Neural progenitor cell (in vitro differentiated cells): ENCODE results near the gene ZNF784. TPM values are rescaled to one million over a fixed set of nuclear protein-coding genes. Genes with fewer than 3 reads are reported as not detected.

Experiments used
- DNase-seq: peaks from one replicate; pipeline ENCODE4 v3.0.0-alpha.2; 2016; ENCODE audit warnings: low spot score
- H2AFZ ChIP-seq: fragments of 200-600 bp; sonication (generic); replicated peaks from 2 replicates; pipeline ENCODE4 v1.6.1; 2016; ENCODE audit warnings: antibody characterized with exemption
- H3F3A ChIP-seq: fragments of 200-600 bp; sonication (generic); 2 replicates; pipeline ENCODE4 v1.6.1; 2016; ENCODE audit warnings: antibody characterized with exemption, low read depth
- H3K27ac ChIP-seq: fragments of 200-600 bp; sonication (generic); 2 replicates; pipeline ENCODE4 v1.5.1; 2016; ENCODE audit warnings: mild to moderate bottlenecking
- H3K27me3 ChIP-seq: fragments of 200-600 bp; sonication (generic); 2 replicates; pipeline ENCODE4 v1.6.1; 2016; ENCODE audit warnings: mild to moderate bottlenecking, moderate library complexity
- H3K36me3 ChIP-seq: fragments of 200-600 bp; sonication (generic); 2 replicates; pipeline ENCODE4 v1.5.1; 2016
- H3K4me1 ChIP-seq: fragments of 200-600 bp; sonication (generic); 2 replicates; pipeline ENCODE4 v1.6.1; 2016; ENCODE audit warnings: mixed run types
- H3K4me2 ChIP-seq: fragments of 200-600 bp; sonication (generic); 2 replicates; pipeline ENCODE4 v1.6.1; 2016
- H3K4me3 ChIP-seq: fragments of 200-600 bp; sonication (generic); 2 replicates; pipeline ENCODE4 v1.5.1; 2016
- H3K79me2 ChIP-seq: fragments of 200-600 bp; sonication (generic); 2 replicates; pipeline ENCODE4 v1.6.1; 2016; ENCODE audit warnings: low read depth
- H3K9ac ChIP-seq: fragments of 200-600 bp; sonication (generic); 2 replicates; pipeline ENCODE4 v1.6.1; 2016
- H3K9me3 ChIP-seq: fragments of 200-600 bp; sonication (generic); 2 replicates; pipeline ENCODE4 v1.5.1; 2016; ENCODE audit warnings: low read depth
- H4K20me1 ChIP-seq: fragments of 200-600 bp; sonication (generic); 2 replicates; pipeline ENCODE4 v1.6.1; 2016; ENCODE audit warnings: low read depth
- H3K27ac Mint-ChIP-seq: 3 replicates; pipeline ENCODE4 v1.8.0; 2021; ENCODE audit warnings: mixed read lengths
- H3K27me3 Mint-ChIP-seq: 2 replicates; pipeline ENCODE4 v1.8.0; 2022; ENCODE audit warnings: low read depth, mild to moderate bottlenecking, inconsistent platforms, moderate library complexity, mixed read lengths; ENCODE audit not compliant: insufficient read depth
- H3K36me3 Mint-ChIP-seq: 3 replicates; pipeline ENCODE4 v1.8.0; 2021; ENCODE audit warnings: mixed read lengths
- H3K4me1 Mint-ChIP-seq: 3 replicates; pipeline ENCODE4 v1.8.0; 2021; ENCODE audit warnings: mixed read lengths
- H3K4me3 Mint-ChIP-seq: 3 replicates; pipeline ENCODE4 v1.8.0; 2021; ENCODE audit warnings: mild to moderate bottlenecking, moderate library complexity, mixed read lengths
- H3K9me3 Mint-ChIP-seq: 3 replicates; pipeline ENCODE4 v1.8.0; 2020; ENCODE audit warnings: mixed read lengths
- EZH2 ChIP-seq: fragments of 200-600 bp; sonication (generic); IDR thresholded peaks from 2 replicates; pipeline ENCODE4 v1.6.1; 2017; ENCODE audit warnings: antibody characterized with exemption, mild to moderate bottlenecking, moderate library complexity
- EZH2phosphoT487 ChIP-seq: fragments of 200-600 bp; sonication (generic); IDR thresholded peaks from 2 replicates; pipeline ENCODE4 v1.6.1; 2017; ENCODE audit warnings: antibody characterized with exemption
- total RNA-seq: library from RNA; depleted of rRNA; stranded (reverse); fragments of >200 nt; gene quantifications from 2 replicates; pipeline ENCODE4 v1.2.3, GENCODE V29; 2015; ENCODE audit warnings: low replicate concordance
- TF ChIP-seq, protein P1 (sequence below): fragments of 200-600 bp; sonication (generic); IDR thresholded peaks from 2 replicates; pipeline ENCODE4 v1.5.1; 2017; ENCODE audit warnings: antibody characterized with exemption, mild to moderate bottlenecking

Gene ZNF784
- total RNA-seq, 1 donor from 2014 or later: 3.9 TPM

DNA sequence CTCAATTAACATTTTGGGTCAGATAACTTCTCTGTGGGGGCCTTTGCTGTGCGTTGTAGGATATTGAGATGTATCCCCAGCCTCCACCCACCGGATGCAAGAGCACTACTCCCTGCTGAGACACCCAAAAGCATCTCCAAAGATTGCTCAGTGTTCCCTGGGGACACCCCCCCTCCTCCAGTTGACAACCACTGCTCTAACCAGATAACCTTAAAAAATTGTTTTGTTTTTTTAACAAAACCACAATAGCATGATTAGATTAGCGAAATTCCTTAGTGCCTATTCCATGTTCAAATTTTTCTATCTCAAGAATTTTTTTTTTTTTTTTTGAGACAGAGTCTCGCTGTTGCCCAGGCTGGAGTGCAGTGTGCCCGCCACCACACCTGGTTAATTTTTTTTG, 48.1 kb upstream of the ZNF784 start:
- no peak overlapping the region for H3K4me2 ChIP-seq
- H3K27ac Mint-ChIP-seq: no peak overlapping the region
- no peak overlapping the region for H3K27ac ChIP-seq
- peaks cover 84% of the 10 kb centered on the region for H4K20me1 ChIP-seq
- DNase-seq: no peak
- H3K27me3 ChIP-seq: no peaks in the 10 kb centered on the region
- H3K79me2 ChIP-seq: peaks cover 81% of the 10 kb centered on the region
- no peaks in the 10 kb centered on the region for H3K9me3 Mint-ChIP-seq
- H3K27me3 Mint-ChIP-seq: peaks cover 11% of the 10 kb centered on the region
- H3K4me3 Mint-ChIP-seq: peak overlapping the region; percentile 54
- H3K4me1 ChIP-seq: peaks cover 19% of the 10 kb centered on the region
- peaks cover 18% of the 10 kb centered on the region for H3K36me3 Mint-ChIP-seq
- peaks cover 46% of the 10 kb centered on the region for H3F3A ChIP-seq
- peaks cover 36% of the 10 kb centered on the region for H3K4me1 Mint-ChIP-seq
- no peaks in the 10 kb centered on the region for H3K9me3 ChIP-seq
- no peak overlapping the region for H3K4me3 ChIP-seq
- no peak overlapping the region for H2AFZ ChIP-seq
- H3K9ac ChIP-seq: no peak overlapping the region
- H3K36me3 ChIP-seq: no peaks in the 10 kb centered on the region
- TF ChIP-seq EZH2phosphoT487 (no peak), EZH2 (no peak)
- TF ChIP-seq, protein P1, sequence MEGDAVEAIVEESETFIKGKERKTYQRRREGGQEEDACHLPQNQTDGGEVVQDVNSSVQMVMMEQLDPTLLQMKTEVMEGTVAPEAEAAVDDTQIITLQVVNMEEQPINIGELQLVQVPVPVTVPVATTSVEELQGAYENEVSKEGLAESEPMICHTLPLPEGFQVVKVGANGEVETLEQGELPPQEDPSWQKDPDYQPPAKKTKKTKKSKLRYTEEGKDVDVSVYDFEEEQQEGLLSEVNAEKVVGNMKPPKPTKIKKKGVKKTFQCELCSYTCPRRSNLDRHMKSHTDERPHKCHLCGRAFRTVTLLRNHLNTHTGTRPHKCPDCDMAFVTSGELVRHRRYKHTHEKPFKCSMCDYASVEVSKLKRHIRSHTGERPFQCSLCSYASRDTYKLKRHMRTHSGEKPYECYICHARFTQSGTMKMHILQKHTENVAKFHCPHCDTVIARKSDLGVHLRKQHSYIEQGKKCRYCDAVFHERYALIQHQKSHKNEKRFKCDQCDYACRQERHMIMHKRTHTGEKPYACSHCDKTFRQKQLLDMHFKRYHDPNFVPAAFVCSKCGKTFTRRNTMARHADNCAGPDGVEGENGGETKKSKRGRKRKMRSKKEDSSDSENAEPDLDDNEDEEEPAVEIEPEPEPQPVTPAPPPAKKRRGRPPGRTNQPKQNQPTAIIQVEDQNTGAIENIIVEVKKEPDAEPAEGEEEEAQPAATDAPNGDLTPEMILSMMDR: no peak

DNA sequence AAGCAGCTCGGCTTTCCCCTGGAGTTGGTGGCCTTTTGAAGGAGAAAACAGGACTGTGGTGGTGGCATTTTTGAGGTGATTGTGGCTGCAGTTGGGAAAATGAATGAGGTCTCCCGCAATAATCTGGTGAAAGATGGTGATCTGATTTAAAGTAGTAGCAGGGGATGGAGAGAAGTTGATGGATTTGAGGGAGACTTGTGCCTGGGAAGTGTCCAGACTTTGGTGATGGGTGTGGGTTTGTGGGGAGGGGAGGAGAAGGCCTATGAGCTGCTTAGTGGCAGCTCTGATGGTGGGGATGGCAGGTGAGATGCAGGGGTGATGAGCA, 46.6 kb upstream of the ZNF784 start:
- Histone ChIP-seq H3K9ac (no peak overlapping the region), H4K20me1 (peaks cover 85% of the 10 kb centered on the region), H3K4me2 (no peak overlapping the region), H3K4me3 (no peak overlapping the region), H3K27me3 (no peaks in the 10 kb centered on the region), H3F3A (peaks cover 46% of the 10 kb centered on the region), H3K79me2 (peaks cover 81% of the 10 kb centered on the region), H3K27ac (peak overlapping the region; percentile 20), H3K36me3 (no peaks in the 10 kb centered on the region), H3K9me3 (no peaks in the 10 kb centered on the region), H3K4me1 (peaks cover 11% of the 10 kb centered on the region), H2AFZ (no peak overlapping the region)
- Mint-ChIP-seq H3K36me3 (peaks cover 18% of the 10 kb centered on the region), H3K4me3 (peak overlapping the region; percentile 67), H3K27ac (no peak overlapping the region), H3K27me3 (peaks cover 11% of the 10 kb centered on the region), H3K9me3 (no peaks in the 10 kb centered on the region), H3K4me1 (peaks cover 29% of the 10 kb centered on the region)
- DNase-seq: no peak
- TF ChIP-seq, protein P1: no peak
- no peak for TF ChIP-seq EZH2

DNA sequence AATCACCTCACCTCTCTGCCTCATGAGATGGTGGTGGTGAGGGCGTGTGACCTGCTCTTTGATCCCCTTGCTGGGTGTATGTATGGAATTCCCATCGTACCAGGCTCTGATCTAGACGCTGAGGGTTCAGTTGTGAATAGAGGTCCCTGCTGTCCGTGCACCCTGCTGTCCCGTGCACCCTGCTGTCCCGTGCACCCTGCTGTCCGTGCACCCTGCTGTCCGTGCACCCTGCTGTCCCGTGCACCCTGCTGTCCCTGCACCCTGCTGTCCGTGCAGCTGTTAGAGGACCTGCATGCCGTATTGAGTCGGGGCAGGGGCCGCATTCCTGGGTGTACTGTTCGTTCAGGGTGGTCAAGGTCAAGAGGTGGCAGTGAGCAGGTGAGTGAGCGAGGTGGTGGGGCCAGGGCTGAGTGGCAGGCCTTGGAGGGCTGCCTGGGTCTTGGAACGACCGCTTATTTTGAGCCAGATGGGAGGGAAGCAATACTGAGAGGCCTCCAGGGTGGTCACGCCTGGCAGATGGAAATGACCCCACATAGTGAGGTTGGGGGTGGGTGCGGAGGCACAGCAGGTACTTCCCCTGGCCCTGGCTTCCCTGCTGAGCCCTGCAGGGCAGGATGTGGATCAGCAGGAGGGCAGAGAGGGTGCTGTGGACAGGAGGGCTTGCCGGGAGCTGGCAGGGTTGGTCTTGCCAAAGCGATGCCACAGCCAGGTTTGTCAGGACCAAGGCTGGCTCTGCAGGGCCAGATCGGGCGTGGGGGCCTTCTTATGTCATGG, 46.1 kb upstream of the ZNF784 start:
- H4K20me1 ChIP-seq: peaks cover 85% of the 10 kb centered on the region
- H3K27ac ChIP-seq: peak overlapping the region; percentile 20
- no peaks in the 10 kb centered on the region for H3K9me3 Mint-ChIP-seq

More for the DNA sequence above, 46.1 kb upstream of the ZNF784 start:
- peaks cover 9% of the 10 kb centered on the region for H3K27me3 Mint-ChIP-seq
- H3K4me3 ChIP-seq: no peak overlapping the region
- no peak overlapping the region for H3K4me2 ChIP-seq
- no peak for TF ChIP-seq EZH2
- TF ChIP-seq, protein P1: no peak
- no peak for TF ChIP-seq EZH2phosphoT487
- peak overlapping the region; percentile 67 for H3K4me3 Mint-ChIP-seq
- H3K9ac ChIP-seq: no peak overlapping the region
- H3K4me1 Mint-ChIP-seq: peaks cover 24% of the 10 kb centered on the region
- DNase-seq: peak; percentile 27
- H2AFZ ChIP-seq: no peak overlapping the region
- peaks cover 17% of the 10 kb centered on the region for H3K36me3 Mint-ChIP-seq
- no peak overlapping the region for H3K27ac Mint-ChIP-seq
- peaks cover 9% of the 10 kb centered on the region for H3K4me1 ChIP-seq
- H3K9me3 ChIP-seq: no peaks in the 10 kb centered on the region
- H3K27me3 ChIP-seq: no peaks in the 10 kb centered on the region
- H3F3A ChIP-seq: peaks cover 46% of the 10 kb centered on the region
- no peaks in the 10 kb centered on the region for H3K36me3 ChIP-seq
- H3K79me2 ChIP-seq: peaks cover 81% of the 10 kb centered on the region
